HCT116 (cell line): ENCODE measurements around the gene RIMBP2.

Experiments used
- CTCF ChIP-seq, 3 experiments: fragments of 200-600 bp in 1 of 3; sonication (generic) in 1 of 3; IDR thresholded peaks in 2 of 3; conservative IDR thresholded peaks in 1 of 3; 2 replicates each; pipeline ENCODE4 v1.5.1; 2012 to 2017; ENCODE audit warnings: low read depth in 2 of 3, low read length in 2 of 3, antibody characterized with exemption in 1 of 3, borderline replicate concordance in 1 of 3, control low read depth in 1 of 3, mild to moderate bottlenecking in 1 of 3, mixed read lengths in 1 of 3, mixed run types in 1 of 3, moderate library complexity in 1 of 3; ENCODE audit not compliant: insufficient read depth in 1 of 3
- EZH2 ChIP-seq: fragments of 200-600 bp; sonication (generic); IDR thresholded peaks from 2 replicates; pipeline ENCODE4 v1.6.1; 2017; ENCODE audit warnings: antibody characterized with exemption, mixed run types
- JUND ChIP-seq: IDR thresholded peaks from 2 replicates; pipeline ENCODE4 v1.6.1; 2012
- MAX ChIP-seq: IDR thresholded peaks from 2 replicates; pipeline ENCODE4 v1.6.1; 2012
- POLR2A ChIP-seq: IDR thresholded peaks from 2 replicates; pipeline ENCODE4 v1.7.0; 2011; ENCODE audit warnings: borderline replicate concordance; ENCODE audit not compliant: insufficient read depth, insufficient read length; ENCODE audit errors: extremely low read depth
- POLR2AphosphoS5 ChIP-seq: IDR thresholded peaks from 2 replicates; pipeline ENCODE4 v1.6.1; 2011; ENCODE audit warnings: mild to moderate bottlenecking, low read depth, low read length, moderate library complexity
- RAD21 ChIP-seq: IDR thresholded peaks from 2 replicates; pipeline ENCODE4 v1.6.1; 2012; ENCODE audit warnings: low read depth, mild to moderate bottlenecking
- SIN3A ChIP-seq: IDR thresholded peaks from 2 replicates; pipeline ENCODE4 v1.6.1; 2012; ENCODE audit warnings: low read depth
- ZBTB33 ChIP-seq: IDR thresholded peaks from 2 replicates; pipeline ENCODE4 v1.6.1; 2011; ENCODE audit warnings: mild to moderate bottlenecking, low read length, moderate library complexity; ENCODE audit not compliant: insufficient replicate concordance; ENCODE audit errors: extremely low read depth
- ZFX ChIP-seq: fragments of 450-650 bp; IDR thresholded peaks from 2 replicates; pipeline ENCODE4 v1.6.1; 2017
- ZNF274 ChIP-seq: fragments of 200-500 bp; sonication (Bioruptor generic); IDR thresholded peaks from 2 replicates; pipeline ENCODE4 v1.6.1; 2014; ENCODE audit warnings: mild to moderate bottlenecking, low read depth, low read length, inconsistent platforms
- TF ChIP-seq, protein P1 (sequence below): IDR thresholded peaks from 2 replicates; pipeline ENCODE4 v1.6.1; 2012
- TF ChIP-seq, protein P2 (sequence below): IDR thresholded peaks from 2 replicates; pipeline ENCODE4 v1.6.1; 2012; ENCODE audit warnings: low read depth

GRCh38 chr12:130603396-130603965 is 112.6 kb downstream of the RIMBP2 start:
- TF ChIP-seq, protein P1, sequence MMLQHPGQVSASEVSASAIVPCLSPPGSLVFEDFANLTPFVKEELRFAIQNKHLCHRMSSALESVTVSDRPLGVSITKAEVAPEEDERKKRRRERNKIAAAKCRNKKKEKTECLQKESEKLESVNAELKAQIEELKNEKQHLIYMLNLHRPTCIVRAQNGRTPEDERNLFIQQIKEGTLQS, result no peak
- TF ChIP-seq CTCF (IDR thresholded peaks at IDR 0.05 in 2 of 3, conservative IDR thresholded peaks at IDR 0.05 in 1 of 3; ENCODE audit: borderline replicate concordance in 1 of 3, insufficient read depth in 1 of 3, low read depth in 2 of 3, low read length in 2 of 3) (no peak), POLR2A (no peak), EZH2 (no peak), ZBTB33 (no peak), SIN3A (no peak), MAX (no peak), ZFX (no peak), RAD21 (no peak), POLR2AphosphoS5 (no peak), JUND (no peak), ZNF274 (no peak)
- TF ChIP-seq, protein P2, sequence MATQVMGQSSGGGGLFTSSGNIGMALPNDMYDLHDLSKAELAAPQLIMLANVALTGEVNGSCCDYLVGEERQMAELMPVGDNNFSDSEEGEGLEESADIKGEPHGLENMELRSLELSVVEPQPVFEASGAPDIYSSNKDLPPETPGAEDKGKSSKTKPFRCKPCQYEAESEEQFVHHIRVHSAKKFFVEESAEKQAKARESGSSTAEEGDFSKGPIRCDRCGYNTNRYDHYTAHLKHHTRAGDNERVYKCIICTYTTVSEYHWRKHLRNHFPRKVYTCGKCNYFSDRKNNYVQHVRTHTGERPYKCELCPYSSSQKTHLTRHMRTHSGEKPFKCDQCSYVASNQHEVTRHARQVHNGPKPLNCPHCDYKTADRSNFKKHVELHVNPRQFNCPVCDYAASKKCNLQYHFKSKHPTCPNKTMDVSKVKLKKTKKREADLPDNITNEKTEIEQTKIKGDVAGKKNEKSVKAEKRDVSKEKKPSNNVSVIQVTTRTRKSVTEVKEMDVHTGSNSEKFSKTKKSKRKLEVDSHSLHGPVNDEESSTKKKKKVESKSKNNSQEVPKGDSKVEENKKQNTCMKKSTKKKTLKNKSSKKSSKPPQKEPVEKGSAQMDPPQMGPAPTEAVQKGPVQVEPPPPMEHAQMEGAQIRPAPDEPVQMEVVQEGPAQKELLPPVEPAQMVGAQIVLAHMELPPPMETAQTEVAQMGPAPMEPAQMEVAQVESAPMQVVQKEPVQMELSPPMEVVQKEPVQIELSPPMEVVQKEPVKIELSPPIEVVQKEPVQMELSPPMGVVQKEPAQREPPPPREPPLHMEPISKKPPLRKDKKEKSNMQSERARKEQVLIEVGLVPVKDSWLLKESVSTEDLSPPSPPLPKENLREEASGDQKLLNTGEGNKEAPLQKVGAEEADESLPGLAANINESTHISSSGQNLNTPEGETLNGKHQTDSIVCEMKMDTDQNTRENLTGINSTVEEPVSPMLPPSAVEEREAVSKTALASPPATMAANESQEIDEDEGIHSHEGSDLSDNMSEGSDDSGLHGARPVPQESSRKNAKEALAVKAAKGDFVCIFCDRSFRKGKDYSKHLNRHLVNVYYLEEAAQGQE, result no peak
